Muscle layer of duodenum (tissue), 2 donors: ENCODE data around the gene FUBP3.
"Not testable (repeated sequence)": the region's sequence is repeated elsewhere in the genome, so short reads cannot be mapped to it uniquely, and the experiment has no call there.

ENCODE experiments used
- H3K27ac ChIP-seq: one replicate; pipeline ENCODE4 v1.7.0; 2013; ENCODE audit warnings: mild to moderate bottlenecking, low read length
- H3K27me3 ChIP-seq: one replicate; pipeline ENCODE4 v1.7.0; 2013; ENCODE audit warnings: low read depth, mild to moderate bottlenecking, control low read depth, low read length
- H3K36me3 ChIP-seq, 2 donors: one replicate each; pipeline ENCODE4 v1.7.0; 2013; ENCODE audit warnings: low read length in 2 of 2, control low read depth in 1 of 2, mild to moderate bottlenecking in 1 of 2; ENCODE audit not compliant: insufficient read depth in 2 of 2, control insufficient read depth in 1 of 2
- H3K4me1 ChIP-seq, 2 donors: one replicate each; pipeline ENCODE4 v1.7.0; 2013; ENCODE audit warnings: low read length in 2 of 2, mild to moderate bottlenecking in 2 of 2, control low read depth in 1 of 2, moderate library complexity in 1 of 2; ENCODE audit not compliant: insufficient read depth in 2 of 2, control insufficient read depth in 1 of 2
- H3K4me3 ChIP-seq, 2 donors: one replicate each; pipeline ENCODE4 v1.7.0; 2013; ENCODE audit warnings: low read length in 2 of 2, low read depth in 1 of 2, mild to moderate bottlenecking in 1 of 2
- H3K9me3 ChIP-seq, 2 donors: one replicate each; pipeline ENCODE4 v1.7.0; 2013; ENCODE audit warnings: low read length in 2 of 2, control low read depth in 1 of 2, mild to moderate bottlenecking in 1 of 2; ENCODE audit not compliant: control insufficient read depth in 1 of 2
- donor health status: healthy.

The FUBP3 gene

GRCh38 chr9:130680836-130681768, 101.7 kb downstream of the FUBP3 start:
- Histone ChIP-seq H3K4me3 (peak overlapping the region in 1 of 2 donors; percentile 75), H3K4me1 (peaks cover 4 to 9% of the 10 kb centered on the region in 2 donors), H3K9me3 (peaks cover 0 to 5% of the 10 kb centered on the region in 2 donors), H3K27ac (no peak overlapping the region), H3K27me3 (no peaks in the 10 kb centered on the region), H3K36me3 (no peaks in the 10 kb centered on the region)

GRCh38 chr9:130681769-130682420, 102.5 kb downstream of the FUBP3 start:
- Histone ChIP-seq H3K27ac (no peak overlapping the region), H3K4me3 (peak overlapping the region; percentile 55 to 75), H3K36me3 (no peaks in the 10 kb centered on the region), H3K9me3 (peaks cover 0 to 5% of the 10 kb centered on the region in 2 donors), H3K27me3 (no peaks in the 10 kb centered on the region), H3K4me1 (peaks cover 4 to 9% of the 10 kb centered on the region in 2 donors)

- Histone ChIP-seq H3K9me3 (peaks cover 0 to 5% of the 10 kb centered on the region in 2 donors), H3K4me1 (peaks cover 4 to 9% of the 10 kb centered on the region in 2 donors), H3K36me3 (no peaks in the 10 kb centered on the region), H3K27me3 (no peaks in the 10 kb centered on the region), H3K27ac (no peak overlapping the region), H3K4me3 (peak overlapping the region; percentile 55 to 75)
These were observed 103.2 kb downstream of the FUBP3 start for GRCh38 chr9:130682421-130683121.

- no peaks in the 10 kb centered on the region for H3K36me3 ChIP-seq
- H3K27me3 ChIP-seq: no peaks in the 10 kb centered on the region
- H3K4me3 ChIP-seq: no peak overlapping the region
- H3K9me3 ChIP-seq: peaks cover 0 to 5% of the 10 kb centered on the region in 2 donors
- H3K4me1 ChIP-seq: peaks cover 8 to 9% of the 10 kb centered on the region in 2 donors
- no peak overlapping the region for H3K27ac ChIP-seq
These were observed 105.7 kb downstream of the FUBP3 start for GRCh38 chr9:130685104-130685503.

- not testable (repeated sequence) for H3K9me3 ChIP-seq, H3K4me1 ChIP-seq, H3K36me3 ChIP-seq, H3K27ac ChIP-seq, H3K4me3 ChIP-seq, H3K27me3 ChIP-seq
These were observed 106.6 kb downstream of the FUBP3 start for GRCh38 chr9:130685945-130686344.

GRCh38 chr9:130687615-130688014, 108.2 kb downstream of the FUBP3 start:
- Histone ChIP-seq H3K4me3 (no peak overlapping the region), H3K27me3 (no peaks in the 10 kb centered on the region), H3K36me3 (no peaks in the 10 kb centered on the region), H3K27ac (no peak overlapping the region), H3K9me3 (peaks cover 0 to 5% of the 10 kb centered on the region in 2 donors), H3K4me1 (peaks cover 0 to 5% of the 10 kb centered on the region in 2 donors)
